Head of caudate nucleus (tissue), 42 donors: Measurements from ENCODE around the gene MFAP3.
"Not testable (repeated sequence)": the region's sequence is repeated elsewhere in the genome, so short reads cannot be mapped to it uniquely, and the experiment has no call there.

Experiments used
- DNase-seq, 42 donors: peaks; one replicate each; pipeline versions ENCODE4 v3.0.0 to v3.0.0-alpha.2; 2020 to 2021; ENCODE audit warnings: mixed read lengths in 7 of 42
- intact Hi-C: fragments of 100-400 bp; cut with DNase I; formaldehyde crosslinking; loops from one replicate; pipeline ENCODE4 v1.15.0; 2022

Gene MFAP3

DNA sequence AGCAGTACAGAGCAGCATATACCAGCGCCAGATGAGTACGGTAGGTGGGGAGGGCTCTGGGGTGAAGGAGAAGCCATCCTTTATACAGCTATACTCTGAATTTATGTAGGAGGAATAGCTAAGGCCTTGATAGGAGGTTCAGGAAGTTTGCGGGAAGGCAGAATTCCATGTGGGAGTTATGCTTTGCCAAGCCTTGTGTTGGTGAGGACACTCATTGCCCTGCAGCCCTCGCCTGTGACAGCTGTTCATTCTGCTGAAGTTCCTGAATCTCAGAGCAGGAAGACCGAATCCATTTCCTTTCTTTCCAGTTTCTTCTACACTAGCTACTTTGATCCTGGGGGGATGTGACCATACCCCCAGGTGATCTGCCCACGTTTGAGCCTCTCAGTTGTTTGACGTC lies 7.7 kb downstream of the MFAP3 start:
- intact Hi-C loops, result no loop called here
- peak in 8 of 42 donors; percentile 9 to 47 (median 20) for DNase-seq

DNA sequence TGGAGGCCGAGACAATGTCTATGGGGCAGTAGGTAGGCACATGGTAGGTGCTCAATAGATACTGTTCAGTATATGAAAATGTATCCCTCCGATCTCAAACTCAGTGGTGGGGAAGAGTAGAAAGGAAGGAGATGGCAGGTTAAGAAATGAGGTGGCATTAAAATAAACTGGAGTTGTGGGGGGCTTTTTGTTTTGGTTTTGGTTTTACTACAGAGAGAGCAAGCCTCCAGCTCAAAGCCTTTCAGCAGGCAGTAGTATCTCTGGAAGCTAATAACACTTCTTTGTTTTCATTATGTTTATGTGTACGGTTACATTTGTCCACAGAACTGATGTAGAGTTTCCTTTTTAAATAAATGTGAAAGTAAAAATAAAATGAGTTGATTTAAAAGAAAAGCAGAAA lies 8.6 kb downstream of the MFAP3 start:
- DNase-seq, result no peak
- intact Hi-C loops, result no loop called here

DNA sequence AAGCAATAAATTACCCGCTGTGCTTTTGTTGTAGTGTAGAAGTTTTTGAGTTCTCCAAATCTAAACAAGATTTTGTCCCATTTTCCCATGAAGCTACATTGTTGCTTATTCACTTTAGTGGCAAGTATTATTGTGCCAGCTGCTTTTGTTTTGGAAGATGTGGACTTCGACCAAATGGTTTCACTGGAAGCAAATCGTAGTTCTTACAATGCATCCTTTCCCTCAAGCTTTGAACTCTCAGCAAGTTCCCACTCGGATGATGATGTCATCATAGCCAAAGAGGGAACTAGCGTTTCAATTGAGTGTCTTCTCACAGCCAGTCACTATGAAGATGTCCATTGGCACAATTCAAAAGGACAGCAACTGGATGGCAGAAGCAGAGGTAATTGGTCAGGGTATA lies 10.9 kb downstream of the MFAP3 start:
- DNase-seq, result peak in 9 of 42 donors; percentile 8 to 58 (median 22)
- intact Hi-C loops, result no loop called here

DNA sequence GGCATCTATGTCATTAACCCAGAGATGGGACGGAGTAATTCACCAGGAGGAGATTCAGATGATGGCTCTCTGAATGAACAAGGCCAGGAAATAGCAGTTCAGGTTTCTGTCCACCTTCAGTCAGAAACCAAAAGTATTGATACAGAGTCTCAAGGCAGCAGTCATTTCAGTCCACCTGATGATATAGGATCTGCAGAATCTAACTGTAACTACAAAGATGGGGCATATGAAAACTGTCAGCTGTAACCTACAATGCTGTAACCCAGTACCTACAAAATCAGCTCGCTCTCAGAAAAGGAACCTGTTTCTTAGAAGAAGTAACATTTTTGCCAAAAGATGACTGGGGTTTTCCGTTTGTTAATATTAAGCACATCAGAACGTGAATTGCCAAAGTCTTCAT lies 14.7 kb downstream of the MFAP3 start:
- DNase-seq, result no peak
- intact Hi-C loops, result no loop called here

DNA sequence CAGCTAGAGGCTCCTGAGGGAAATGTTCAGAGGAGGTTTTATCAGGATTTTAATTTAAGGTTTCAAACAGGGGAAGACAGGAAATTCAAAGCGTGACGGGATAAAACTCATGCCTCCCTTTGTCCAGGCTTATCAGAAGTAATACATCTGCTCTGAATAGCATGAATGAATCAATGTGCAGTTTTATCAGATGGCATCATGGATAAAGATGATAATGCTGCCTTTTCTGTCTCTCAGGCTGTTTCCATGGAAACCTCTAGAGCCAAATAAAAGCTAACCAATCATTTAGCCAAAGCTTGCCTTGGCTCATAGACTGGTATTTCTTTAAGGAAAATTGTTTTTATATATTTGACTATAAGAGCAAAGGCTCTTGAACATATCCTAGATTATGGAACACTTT lies 16.4 kb downstream of the MFAP3 start:
- intact Hi-C loops, result no loop called here
- no peak for DNase-seq

DNA sequence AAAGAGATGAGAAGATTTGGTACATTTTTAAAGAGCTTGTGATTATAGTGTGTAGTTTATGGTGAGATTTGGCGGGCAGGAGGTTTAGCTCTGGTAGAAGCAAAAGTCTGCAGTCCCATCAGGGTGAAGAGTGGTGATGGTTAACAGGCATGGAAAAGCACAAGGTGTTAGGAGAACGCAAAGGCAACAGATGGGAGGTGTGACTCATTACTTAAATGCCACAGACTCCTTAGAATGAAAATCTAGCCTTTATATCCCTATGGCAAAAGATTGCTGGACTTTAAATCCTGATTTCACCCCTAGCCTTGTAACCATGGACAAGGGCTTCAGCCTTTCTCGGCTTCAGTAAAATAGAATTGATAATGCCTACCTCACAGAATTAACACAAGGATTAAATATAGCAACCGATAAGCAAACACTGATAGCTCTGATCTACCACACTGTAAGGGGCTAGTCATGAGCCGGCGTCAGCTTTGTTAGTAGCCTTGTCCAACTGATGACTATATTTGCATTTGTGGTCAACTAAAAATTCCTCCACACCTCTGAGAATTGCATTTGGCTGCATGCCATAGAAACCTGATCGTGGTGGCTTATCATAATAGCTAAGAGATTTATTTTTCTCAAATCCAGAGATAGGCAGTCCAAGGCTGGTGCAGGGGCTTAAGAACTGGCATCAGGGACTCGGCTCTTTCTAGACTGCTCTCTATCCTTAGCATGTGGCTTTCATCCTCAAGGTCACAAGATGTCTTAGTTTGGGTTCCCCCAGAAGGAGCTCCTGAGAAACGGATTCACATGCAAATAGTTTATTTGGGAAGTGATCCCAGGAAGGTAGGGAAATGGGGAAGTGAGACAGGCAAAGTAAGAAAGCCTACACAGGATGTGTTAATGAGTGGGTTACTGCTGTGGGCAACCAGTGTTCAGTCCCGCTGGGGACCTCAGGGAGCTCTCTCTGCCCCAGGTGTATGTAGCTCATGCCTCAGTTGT lies 19.6 kb downstream of the MFAP3 start:
- no peak for DNase-seq
- intact Hi-C loops, result no loop called here

DNA sequence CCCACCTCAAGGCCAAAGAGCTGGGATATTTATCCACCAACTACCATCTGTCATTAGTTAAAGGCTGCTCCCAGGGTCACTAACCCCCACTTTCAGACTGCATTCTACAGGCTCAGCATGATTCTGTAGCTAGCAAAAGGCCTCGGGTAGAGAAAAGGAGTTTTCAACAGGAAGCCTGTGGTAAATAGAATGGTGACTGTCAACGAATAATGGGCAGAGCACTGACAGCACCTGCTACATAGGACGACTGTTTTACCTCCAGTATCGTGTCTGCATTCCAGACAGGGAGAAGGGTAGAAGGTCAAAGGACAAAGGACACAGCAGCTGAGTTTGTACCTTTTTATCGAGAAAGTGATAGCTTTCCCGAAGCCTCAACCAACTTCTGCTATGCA lies 20.3 kb downstream of the MFAP3 start:
- intact Hi-C loops, result no loop called here
- DNase-seq, result no peak

DNA sequence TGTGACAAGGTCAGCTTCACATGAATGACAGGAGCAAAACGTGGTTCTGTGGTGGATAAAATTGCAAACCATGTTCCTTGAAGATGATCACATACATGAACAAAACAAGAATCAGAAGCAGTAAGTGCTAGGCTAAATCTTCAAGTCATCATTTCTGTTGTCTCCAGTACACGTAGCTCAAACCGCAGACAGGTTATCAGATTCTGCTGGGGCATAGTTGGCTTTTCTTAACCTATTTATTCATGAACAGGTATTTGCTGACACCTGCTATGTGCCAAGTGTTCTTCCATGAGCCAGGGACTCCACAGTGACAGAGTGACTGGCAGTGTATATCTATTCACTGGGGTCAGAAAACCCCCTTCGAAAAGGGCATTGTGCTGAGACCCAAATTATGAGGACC lies 20.8 kb downstream of the MFAP3 start:
- DNase-seq, result no peak
- intact Hi-C loops, result no loop called here

DNA sequence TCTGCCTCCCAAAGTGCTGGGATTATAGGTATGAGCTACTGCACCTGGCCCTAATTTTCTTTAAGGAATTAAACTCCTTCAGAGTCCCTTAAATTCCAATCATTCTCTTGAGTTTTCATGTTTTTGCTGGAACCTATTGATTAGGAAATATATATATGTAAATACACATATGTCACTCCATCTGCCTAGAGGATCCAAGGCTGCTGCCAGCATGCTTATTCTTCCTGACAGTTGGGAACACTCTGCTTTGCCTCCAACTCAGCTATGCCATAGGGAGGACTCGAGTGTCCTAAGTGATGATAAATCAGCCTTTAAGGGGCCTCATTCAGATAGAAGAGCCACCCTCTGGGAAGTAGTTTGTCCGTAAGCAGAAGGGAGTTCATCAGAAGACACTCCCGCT lies 21.8 kb downstream of the MFAP3 start:
- no peak for DNase-seq
- intact Hi-C loops, result no loop called here

DNA sequence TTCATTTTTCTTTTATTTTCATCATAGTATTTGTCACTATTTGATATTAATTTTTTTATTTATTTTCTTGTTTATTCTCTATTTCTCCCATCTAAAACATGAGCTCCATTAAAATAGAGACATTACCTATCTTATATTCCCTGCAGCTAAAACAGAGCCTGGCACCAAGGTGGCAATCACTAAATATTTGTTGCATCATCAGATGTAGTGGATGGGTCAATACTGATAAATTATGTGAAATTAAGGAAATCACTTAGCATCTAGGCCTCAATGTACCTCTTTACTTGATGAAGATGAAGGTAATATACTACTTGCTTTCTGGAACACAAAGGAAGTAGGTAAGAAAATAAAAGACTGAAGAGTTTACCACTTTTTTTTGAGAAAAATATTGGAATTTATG lies 24.6 kb downstream of the MFAP3 start:
- intact Hi-C loops, result no loop called here
- DNase-seq, result no peak

DNA sequence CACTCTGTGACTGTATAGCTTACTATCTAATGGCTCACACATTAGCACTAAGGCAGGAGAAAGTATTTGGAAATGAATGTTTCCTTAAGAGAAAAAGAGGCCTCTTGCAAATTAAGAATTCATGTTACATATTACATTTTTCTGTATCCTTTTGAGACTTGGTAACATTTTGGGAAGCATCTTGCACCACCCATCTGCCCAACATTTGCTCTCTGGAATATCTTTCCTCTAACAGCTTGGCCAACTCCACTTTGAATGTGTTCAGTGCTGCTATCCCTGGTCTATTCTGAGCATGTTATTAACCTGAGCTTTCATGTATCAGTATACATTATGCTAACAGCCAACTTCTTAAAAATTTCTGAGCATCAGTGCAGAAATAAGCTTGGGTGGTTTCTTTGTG lies 27.2 kb downstream of the MFAP3 start:
- no peak for DNase-seq
- intact Hi-C loops, result no loop called here

DNA sequence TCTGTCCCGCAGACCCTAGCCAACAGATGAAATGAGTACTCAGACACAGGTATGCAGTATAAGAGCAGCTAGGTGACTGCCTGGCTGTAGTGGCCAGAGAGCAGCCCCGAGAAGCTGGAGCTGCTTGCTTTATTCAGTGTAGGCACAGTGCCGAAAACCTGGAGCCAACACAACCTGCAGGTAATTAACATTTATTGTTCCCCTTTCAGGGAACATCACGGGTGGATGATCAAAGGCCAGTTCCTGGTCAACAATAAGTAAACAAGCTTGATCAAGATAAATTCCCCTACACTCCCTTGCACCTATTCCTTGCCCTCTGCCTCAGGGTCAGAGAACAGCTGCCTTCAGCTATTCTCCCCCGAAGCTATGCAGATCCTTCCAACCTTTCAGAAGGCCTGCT lies 31.1 kb downstream of the MFAP3 start:
- DNase-seq, result not testable (repeated sequence)
- intact Hi-C loops, result loop anchor here (10.0 kb wide), 1 partner anchor 105 kb away; no protein-coding TSS in a partner anchor

DNA sequence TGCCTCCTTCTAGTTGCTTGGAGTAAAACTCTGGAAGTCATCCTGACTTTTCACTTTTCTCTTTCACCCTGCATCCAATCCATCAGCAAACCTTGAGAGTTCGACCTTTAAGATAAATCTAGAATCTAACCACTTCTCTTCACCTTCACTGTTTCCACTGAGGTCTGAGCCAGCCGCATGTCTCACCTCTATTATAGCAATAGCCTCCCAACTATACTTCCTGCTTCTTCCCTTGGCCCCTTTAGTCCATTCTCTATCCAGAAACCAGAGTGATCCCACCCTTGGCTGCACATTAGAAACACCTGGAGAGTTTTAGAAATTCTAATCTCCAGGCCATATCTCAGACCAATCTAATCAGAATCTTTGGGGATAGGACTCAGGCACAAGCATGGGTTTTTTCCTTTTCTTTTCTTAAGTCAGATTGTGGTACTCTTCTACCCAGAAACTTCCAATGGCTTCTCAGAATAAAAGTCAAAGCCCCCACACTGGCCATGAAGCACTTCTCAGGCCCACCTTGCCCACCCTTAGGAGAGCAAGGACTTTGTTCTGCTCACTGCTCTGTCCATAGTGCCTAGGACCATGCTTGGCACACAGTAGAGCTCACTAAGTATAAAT lies 33.1 kb downstream of the MFAP3 start:
- intact Hi-C loops, result loop anchor here (2.0 to 10.0 kb wide), 2 partner anchors 103 to 331 kb away; no protein-coding TSS in a partner anchor
- no peak for DNase-seq

DNA sequence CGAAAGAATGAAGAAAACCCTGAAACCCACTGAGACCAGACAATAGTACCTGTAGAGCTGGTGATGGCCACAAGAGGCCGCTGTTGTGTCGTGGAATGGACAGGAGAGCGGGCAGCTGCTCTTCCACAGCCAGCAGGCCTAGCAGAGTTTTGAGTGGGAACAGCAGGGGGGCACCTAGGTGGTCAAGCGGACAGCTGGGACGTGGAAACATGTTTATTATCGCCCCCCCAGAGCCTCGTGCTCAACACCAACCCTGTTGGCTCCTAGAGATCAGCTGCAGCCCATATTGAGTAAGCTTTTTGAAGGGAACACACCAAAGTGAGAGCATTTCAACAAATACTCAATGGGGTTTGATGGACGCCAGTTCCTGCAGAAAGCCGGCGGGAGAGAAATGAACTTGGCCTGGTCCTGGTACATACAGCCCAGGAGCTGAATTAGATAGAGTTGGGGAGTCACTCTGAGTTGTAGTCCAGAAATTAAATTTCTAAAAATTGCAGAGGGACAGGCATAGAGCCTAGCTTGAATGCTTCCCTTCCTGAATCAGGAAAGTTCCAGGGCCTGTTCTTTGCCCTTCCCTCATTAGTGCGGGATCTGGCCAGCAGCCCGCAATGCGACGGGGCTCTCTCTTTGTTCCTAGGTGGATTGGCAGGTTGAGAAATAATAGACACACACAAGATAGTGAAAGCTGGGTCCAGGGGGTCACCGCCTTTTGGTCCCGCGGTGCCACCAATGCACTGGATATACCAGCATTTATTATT lies 33.8 kb downstream of the MFAP3 start:
- peak; percentile 51 to 95 (median 84) for DNase-seq
- intact Hi-C loops, result loop anchor here (2.0 to 10.0 kb wide), 2 partner anchors 102 to 330 kb away; no protein-coding TSS in a partner anchor

DNA sequence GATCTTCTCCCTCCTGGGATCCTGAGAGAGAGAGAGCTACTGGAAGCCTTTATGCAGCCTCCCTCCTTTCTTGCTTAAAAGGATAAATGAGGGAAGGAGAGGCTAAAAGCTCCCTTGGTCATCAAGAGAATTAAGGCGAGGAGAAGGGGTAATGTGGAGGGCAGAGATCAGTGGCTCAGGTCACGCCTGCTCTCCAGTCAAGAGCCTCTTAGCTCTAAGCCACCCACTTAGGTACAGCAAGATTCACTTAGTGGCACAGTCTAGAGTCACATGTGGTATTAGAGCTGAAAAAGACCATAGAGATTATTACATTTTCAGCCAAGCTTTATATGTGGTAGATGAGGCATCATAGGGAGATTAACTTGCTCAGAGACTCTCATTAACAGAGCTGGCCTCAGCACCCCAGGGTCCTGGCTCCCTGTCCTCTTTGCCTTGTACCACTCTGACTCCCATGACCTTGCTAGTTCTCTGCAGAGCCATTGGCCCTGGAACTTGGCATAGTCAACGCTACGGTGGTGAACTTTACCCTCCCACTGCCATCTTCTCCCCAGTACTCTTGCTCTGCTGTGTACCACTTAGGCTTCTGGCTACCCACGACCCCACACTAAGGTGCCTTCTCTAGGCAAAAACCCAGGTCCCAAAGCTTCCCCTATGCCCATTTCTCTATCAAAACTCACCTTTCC lies 37.6 kb downstream of the MFAP3 start:
- DNase-seq, result no peak
- intact Hi-C loops, result loop anchor here (10.0 kb wide), 1 partner anchor 98 kb away; no protein-coding TSS in a partner anchor

DNA sequence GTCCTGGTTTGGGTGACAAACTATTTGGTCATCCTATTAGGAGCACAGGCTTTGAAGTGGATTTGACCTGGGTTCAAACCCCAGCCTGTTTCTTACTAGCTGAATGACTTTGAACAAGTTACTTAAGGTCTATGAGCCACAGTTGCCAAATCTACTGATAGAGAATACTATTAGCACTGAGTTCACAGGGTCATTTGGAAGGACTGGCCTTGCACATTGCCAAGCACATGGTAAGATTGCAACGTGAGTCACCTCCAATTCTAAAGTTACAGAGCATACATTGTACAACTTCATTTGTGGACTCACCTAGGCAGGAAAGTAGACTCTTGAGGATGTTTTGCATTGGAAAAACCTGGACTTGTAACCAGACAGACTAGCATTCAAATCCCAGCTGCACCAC lies 38.9 kb downstream of the MFAP3 start:
- no peak for DNase-seq
- intact Hi-C loops, result loop anchor here (10.0 kb wide), 1 partner anchor 97 kb away; no protein-coding TSS in a partner anchor

DNA sequence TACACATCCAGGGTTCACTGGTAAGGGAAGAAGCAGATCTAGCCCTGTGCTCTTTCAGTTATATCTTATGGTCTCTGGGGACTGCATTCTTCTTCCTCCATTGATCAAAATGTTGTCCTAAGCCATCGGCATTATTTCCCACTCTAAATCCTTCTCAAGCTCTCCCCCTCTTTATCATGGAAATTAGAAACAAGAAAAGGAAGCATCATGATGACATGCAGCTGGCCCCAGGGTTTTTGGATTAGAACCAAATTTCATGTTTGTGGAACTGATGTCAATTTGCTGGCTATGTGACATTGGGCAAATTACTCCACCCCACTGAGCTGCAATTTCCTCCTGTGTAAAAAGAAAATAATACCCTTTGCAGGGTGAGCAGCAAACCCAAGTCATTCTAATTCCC lies 39.5 kb downstream of the MFAP3 start:
- intact Hi-C loops, result loop anchor here (10.0 kb wide), 1 partner anchor 97 kb away; no protein-coding TSS in a partner anchor
- no peak for DNase-seq

DNA sequence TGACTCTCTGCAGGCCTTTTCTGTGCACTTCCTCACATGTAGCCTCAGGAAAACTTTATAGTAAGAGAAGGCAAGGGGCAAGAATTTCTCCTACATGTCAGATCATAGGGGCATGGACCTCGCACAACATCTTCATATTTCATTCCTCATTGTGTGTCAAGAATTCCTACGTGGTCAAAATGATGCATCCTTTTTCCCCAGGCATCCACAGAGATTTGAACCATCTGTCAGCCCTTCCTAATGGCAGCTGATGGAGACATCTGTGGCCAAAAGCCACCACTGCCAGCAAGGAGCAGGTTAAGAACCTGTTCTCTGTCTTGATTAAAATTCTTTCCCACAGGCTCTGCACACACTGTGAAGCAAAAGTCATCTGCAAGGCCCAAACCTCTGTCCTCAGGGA lies 42.5 kb downstream of the MFAP3 start:
- intact Hi-C loops, result no loop called here

DNA sequence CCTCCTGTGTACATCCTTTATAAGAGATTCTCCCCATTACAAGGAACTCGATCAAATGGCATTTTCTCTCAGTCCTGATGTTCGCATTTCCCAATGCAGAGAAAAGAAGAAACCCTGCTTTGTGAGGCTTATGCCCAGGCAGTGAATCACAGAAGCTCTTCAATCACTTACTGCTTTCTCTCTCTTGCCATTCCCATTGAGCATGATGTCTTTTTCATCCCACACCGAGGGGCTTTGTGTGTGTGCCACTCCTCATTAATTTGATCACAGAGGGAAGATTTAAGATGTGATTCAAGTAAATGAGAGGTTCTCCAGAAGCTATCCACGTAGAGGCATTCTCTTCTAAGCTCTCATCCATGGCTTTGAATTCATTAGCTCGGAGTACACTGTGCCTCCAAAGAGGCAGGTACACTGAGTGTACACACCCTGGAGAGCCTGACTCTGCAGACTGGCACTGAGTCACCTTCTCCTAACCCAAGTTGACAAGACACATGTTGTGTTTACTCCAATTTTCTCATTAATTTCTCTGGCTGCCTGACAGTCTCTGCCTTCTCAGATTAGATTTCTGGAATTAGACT lies 45.4 kb downstream of the MFAP3 start:
- intact Hi-C loops, result no loop called here

More for the DNA sequence above, 42.5 kb downstream of the MFAP3 start:
- DNase-seq, result no peak

More for the DNA sequence above, 45.4 kb downstream of the MFAP3 start:
- no peak for DNase-seq
